Measurements from ENCODE around the gene ZNF844.

GRCh38 chr19:12092065-12092867 lies 27.7 kb downstream of the ZNF844 start:
- TF ChIP-seq CTCF (IDR thresholded peaks at IDR 0.05) (no peak), FOXM1 (IDR thresholded peaks at IDR 0.05; ENCODE audit: low read depth) (no peak), CHD2 (IDR thresholded peaks at IDR 0.05; ENCODE audit: low read length, partially characterized antibody) (no peak), PBX3 (IDR thresholded peaks at IDR 0.05) (no peak), SIN3A (IDR thresholded peaks at IDR 0.05; ENCODE audit: borderline replicate concordance, low read depth, low read length) (no peak), JUND (IDR thresholded peaks at IDR 0.05) (no peak), TCF12 (IDR thresholded peaks at IDR 0.05) (no peak), TAF1 (IDR thresholded peaks at IDR 0.05; ENCODE audit: borderline replicate concordance, low read depth, low read length) (no peak), EZH2phosphoT487 (IDR thresholded peaks at IDR 0.05; ENCODE audit: borderline replicate concordance, low read depth) (no peak)
